Pons (tissue), 1 donor: ENCODE results near the gene METTL23.
A peak's percentile ranks its signal among the peaks of the same experiment; 100 is the strongest.
"Not testable (repeated sequence)": the region's sequence is repeated elsewhere in the genome, so short reads cannot be mapped to it uniquely, and the experiment has no call there.

ENCODE experiments used
- DNase-seq: peaks from one replicate; pipeline ENCODE4 v3.0.0-alpha.2; 2016; ENCODE audit warnings: low spot score

The METTL23 gene

GRCh38 chr17:76695059-76695831, 31.4 kb upstream of the METTL23 start:
- no peak for DNase-seq

- no peak for DNase-seq
These were observed 29.6 kb upstream of the METTL23 start for GRCh38 chr17:76696763-76697701.

GRCh38 chr17:76697702-76698465, 28.8 kb upstream of the METTL23 start:
- no peak for DNase-seq

GRCh38 chr17:76698466-76698977, 28.1 kb upstream of the METTL23 start:
- not testable (repeated sequence) for DNase-seq

GRCh38 chr17:76700270-76700616, 26.4 kb upstream of the METTL23 start:
- no peak for DNase-seq

- no peak for DNase-seq
These were observed 25.8 kb upstream of the METTL23 start for GRCh38 chr17:76700617-76701470.

GRCh38 chr17:76701471-76701967, 25.1 kb upstream of the METTL23 start:
- no peak for DNase-seq

- DNase-seq = no peak
These were observed 24.6 kb upstream of the METTL23 start for GRCh38 chr17:76702076-76702475.

- no peak for DNase-seq
These were observed 23.6 kb upstream of the METTL23 start for GRCh38 chr17:76702941-76703637.

GRCh38 chr17:76704805-76705204, 21.8 kb upstream of the METTL23 start:
- no peak for DNase-seq

GRCh38 chr17:76706817-76707216, 19.8 kb upstream of the METTL23 start:
- no peak for DNase-seq

GRCh38 chr17:76707985-76708807, 18.4 kb upstream of the METTL23 start:
- DNase-seq = peak; percentile 85

- no peak for DNase-seq
These were observed 17.3 kb upstream of the METTL23 start for GRCh38 chr17:76709077-76709950.

GRCh38 chr17:76709951-76710862, 16.4 kb upstream of the METTL23 start:
- not testable (repeated sequence) for DNase-seq

GRCh38 chr17:76710863-76711611, 15.6 kb upstream of the METTL23 start, which contains the start of gene MXRA7:
TSS of gene MXRA7 (minus strand) at chr17:76710965. CDS start at chr17:76710946, 19 bp downstream.
- DNase-seq = peak; percentile 56

GRCh38 chr17:76712321-76712720, 14.3 kb upstream of the METTL23 start:
- DNase-seq = not testable (repeated sequence)
